Activated naive CD4-positive, alpha-beta T cell treated with anti-CD3 and anti-CD28 coated beads, Interleukin-2, amount 50 U/mL, for 24 hours (primary cell): ENCODE data around the gene ADIRF.
"Not testable (repeated sequence)": the region's sequence is repeated elsewhere in the genome, so short reads cannot be mapped to it uniquely, and the experiment has no call there.

Source experiments
- H3K27ac Mint-ChIP-seq: one replicate; pipeline ENCODE4 v1.8.0; 2021; ENCODE audit warnings: mild to moderate bottlenecking, mixed read lengths
- H3K27me3 Mint-ChIP-seq: one replicate; pipeline ENCODE4 v1.8.0; 2021; ENCODE audit warnings: mixed read lengths
- H3K36me3 Mint-ChIP-seq: one replicate; pipeline ENCODE4 v1.8.0; 2021; ENCODE audit warnings: mixed read lengths
- H3K4me1 Mint-ChIP-seq: one replicate; pipeline ENCODE4 v1.8.0; 2021; ENCODE audit warnings: mixed read lengths
- H3K4me3 Mint-ChIP-seq: one replicate; pipeline ENCODE4 v1.8.0; 2021; ENCODE audit warnings: mild to moderate bottlenecking, mixed read lengths
- H3K9me3 Mint-ChIP-seq: one replicate; pipeline ENCODE4 v1.8.0; 2021; ENCODE audit warnings: mixed read lengths

ADIRF gene

DNA sequence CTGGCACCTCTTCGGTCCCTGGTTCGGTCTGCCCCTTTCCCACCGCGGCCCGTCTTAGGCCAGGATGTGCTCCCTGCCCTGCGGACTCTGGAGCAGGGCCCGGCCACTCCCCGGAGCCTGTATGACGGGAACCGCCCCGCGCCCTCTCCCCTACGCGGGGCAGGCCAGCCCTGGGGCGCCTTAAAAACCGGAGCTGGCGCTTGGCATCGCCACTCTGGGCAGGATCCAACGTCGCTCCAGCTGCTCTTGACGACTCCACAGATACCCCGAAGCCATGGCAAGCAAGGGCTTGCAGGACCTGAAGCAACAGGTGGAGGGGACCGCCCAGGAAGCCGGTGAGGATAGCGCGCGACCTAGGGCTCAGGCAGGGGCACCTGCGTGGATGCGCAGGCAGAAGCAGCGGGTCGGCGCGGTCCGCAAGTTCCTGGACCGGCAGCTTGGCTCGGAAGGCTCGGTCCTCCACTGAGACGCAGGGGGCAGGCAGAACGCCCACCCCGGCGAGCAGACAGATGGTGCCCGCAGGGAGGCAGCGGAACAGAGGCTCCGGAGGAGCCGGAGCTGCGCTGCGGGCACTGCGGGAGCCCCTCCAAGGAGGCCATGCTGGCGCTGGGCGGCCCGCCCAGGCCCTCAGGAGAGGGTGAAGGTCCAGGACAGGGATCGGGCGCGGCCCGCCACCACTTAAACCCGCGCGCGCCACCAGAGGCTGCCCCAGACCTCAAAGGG lies at the start of gene ADIRF:
Gene ADIRF (plus strand): TSS at position 212 of the 723 bp plus-strand sequence. CDS start 63 bp downstream, at position 275.
- Mint-ChIP-seq H3K4me3 (peak within 1 kb of the TSS; percentile 26), H3K27ac (no peak within 1 kb of the TSS), H3K9me3 (no peaks in the 10 kb centered on the region), H3K27me3 (no peaks in the 10 kb centered on the region), H3K36me3 (no peaks in the 10 kb centered on the region), H3K4me1 (peaks cover 41% of the 10 kb centered on the region)

GRCh38 chr10:86922553-86922961 lies 45.7 kb upstream of the ADIRF start:
- Mint-ChIP-seq H3K9me3 (no peaks in the 10 kb centered on the region), H3K4me3 (no peak overlapping the region), H3K36me3 (peaks cover 5% of the 10 kb centered on the region), H3K27ac (no peak overlapping the region), H3K27me3 (no peaks in the 10 kb centered on the region), H3K4me1 (no peaks in the 10 kb centered on the region)

DNA sequence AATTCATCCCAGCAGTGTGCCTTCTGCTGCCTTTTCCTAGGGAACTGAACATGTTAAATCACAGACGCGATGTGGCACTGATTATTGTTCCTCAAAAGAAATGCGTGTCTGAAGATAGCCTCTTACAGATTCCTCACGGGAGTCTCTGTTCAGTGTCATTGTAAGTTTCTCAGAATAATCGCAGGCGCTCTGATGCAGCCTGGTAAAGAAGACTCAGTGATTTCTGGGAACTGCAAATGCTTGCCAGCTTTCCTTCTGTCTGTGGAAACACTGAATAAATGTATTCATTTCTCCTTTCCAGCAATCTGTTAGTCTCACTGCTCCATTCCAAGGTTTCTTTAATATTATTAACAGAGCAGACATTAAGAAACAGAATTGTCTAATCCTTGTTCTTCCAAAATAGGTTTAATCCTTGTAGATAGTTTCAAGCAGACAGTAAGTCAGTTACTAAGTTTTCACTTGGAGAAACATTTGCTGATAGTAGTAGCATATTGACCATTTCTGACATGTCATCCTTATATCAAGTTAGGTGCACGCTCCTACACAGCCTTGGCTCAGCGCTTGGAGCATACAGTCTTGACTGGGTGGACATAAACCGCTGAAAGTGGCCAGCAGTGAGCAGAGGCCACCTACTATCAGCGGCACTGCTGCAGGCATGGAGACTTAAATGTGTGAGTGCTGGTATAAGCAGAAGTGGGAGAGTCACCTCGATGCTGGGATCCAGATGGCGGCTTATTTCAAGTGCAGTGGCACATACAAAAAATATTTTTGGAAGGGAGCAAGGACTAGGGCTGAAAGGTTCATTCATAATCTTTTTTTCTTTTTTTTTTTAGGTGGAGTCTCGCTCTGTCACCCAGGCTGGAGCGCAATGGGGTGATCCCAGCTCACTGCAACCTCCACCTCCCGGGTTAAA lies 38.6 kb upstream of the ADIRF start:
- H3K27me3 Mint-ChIP-seq: no peaks in the 10 kb centered on the region
- no peak overlapping the region for H3K27ac Mint-ChIP-seq
- no peaks in the 10 kb centered on the region for H3K36me3 Mint-ChIP-seq
- no peaks in the 10 kb centered on the region for H3K9me3 Mint-ChIP-seq
- no peak overlapping the region for H3K4me3 Mint-ChIP-seq
- no peaks in the 10 kb centered on the region for H3K4me1 Mint-ChIP-seq

DNA sequence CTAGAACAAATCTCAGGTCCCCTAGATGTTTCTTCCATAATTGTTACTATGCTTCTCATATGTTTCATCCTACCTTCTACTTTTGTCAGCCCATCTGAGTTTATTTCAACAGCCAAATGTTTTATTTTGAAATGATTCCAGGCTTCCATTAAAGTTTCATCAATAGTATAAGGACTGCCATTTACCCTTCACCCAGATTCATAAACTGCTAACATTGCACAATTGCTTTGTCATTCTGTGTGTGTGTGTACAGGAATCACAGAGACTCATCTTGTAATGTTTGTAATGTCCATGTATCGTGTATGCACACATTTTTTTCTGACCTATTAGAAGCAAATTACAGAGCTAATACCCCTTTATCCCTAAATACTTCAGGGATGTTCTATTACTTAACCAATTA lies 36.4 kb upstream of the ADIRF start:
- Mint-ChIP-seq H3K4me3 (no peak overlapping the region), H3K9me3 (no peaks in the 10 kb centered on the region), H3K36me3 (no peaks in the 10 kb centered on the region), H3K4me1 (no peaks in the 10 kb centered on the region), H3K27ac (no peak overlapping the region), H3K27me3 (no peaks in the 10 kb centered on the region)

DNA sequence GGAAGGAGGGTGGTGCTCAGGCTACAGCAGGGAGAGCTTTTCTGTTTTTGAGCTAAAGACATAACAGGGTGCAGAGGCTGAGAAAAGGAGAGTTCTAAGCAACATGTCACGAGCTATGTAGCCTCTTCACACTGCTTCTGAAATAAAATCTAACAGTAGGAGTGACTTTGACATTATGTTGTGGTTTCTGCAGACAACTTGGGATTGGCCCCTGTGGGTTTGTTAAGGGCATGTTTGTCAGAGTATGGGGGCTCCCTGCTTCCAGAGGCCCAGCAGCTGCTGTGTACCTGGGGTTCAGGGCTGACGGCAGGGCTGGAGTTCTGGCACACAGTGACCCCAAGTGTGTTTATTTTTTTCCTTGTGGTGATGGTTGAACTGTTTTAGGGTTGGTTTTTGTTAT lies 35.6 kb upstream of the ADIRF start:
- no peaks in the 10 kb centered on the region for H3K4me1 Mint-ChIP-seq
- no peaks in the 10 kb centered on the region for H3K9me3 Mint-ChIP-seq
- H3K4me3 Mint-ChIP-seq: no peak overlapping the region
- H3K36me3 Mint-ChIP-seq: no peaks in the 10 kb centered on the region
- H3K27me3 Mint-ChIP-seq: no peaks in the 10 kb centered on the region
- H3K27ac Mint-ChIP-seq: no peak overlapping the region

DNA sequence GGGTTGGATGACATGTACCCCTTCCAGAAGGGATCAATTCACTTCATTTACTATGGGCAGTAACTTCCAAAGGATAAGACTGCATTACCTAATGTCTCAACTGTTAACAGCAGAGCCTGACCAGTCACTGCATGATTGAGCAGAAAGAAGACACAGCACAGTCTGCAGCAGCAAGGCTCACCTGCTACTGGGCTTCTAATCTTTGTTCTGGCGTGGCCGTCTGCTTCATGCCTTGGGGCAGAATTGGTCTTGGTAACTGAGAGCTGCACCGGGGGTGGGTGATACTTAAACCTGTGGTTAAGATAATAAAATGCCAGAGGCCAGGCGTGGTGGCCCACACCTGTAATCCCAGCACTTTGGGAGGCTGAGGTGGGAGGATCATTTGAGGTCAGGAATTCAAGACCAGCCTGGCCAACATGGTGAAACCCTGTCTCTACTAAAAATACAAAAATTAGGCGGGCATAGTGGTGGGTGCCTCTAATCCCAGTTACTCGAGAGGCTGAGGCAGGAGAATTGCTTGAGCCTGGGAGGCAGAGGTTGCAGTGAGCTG lies 34.0 kb upstream of the ADIRF start:
- H3K4me3 Mint-ChIP-seq, H3K27ac Mint-ChIP-seq: not testable (repeated sequence)

DNA sequence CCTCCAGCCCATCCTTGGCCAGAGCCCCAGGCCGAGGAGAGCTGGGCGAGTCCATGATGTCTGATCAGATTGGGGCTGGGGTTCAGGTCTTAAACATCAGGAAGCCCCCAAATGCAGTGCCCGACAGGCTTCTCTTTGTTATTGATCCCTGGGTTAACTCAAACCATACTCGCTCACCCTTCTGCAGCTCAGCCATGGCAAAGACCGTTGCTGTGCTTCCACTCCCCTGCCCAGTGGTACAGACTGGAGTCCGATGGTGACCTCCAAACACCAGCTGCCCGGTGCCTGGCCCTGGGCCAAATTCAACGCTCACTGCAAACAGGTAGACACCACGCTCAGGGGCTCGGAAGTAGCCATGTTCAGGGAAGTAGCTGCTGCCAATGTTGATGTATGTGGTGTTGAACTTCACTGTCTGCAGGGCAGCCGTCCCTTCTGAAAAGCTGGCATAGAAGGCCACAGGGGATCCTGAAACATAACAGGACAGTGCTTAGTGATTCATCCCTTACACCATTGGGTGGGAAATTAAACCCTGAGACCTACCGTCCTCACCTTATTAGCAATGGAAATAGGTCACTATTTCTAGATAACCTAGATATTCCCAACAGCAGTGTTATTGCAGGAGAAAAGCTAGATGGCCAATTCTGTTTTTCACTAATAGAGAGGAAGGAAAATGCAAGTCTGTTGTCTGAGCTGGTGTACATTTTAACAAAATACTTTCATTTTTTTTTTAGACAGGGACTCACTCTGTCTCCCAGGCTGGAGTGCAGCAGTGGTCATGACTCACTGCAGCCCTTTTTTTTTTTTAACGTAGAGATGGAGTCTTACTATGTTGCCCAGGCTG lies 31.4 kb upstream of the ADIRF start:
- H3K27me3 Mint-ChIP-seq: no peaks in the 10 kb centered on the region

More for the DNA sequence above, 34.0 kb upstream of the ADIRF start:
- not testable (repeated sequence) for H3K36me3 Mint-ChIP-seq, H3K4me1 Mint-ChIP-seq, H3K27me3 Mint-ChIP-seq, H3K9me3 Mint-ChIP-seq

GRCh38 chr10:86937502-86938154 lies 30.7 kb upstream of the ADIRF start:
- Mint-ChIP-seq H3K9me3 (no peaks in the 10 kb centered on the region), H3K4me1 (no peaks in the 10 kb centered on the region), H3K36me3 (no peaks in the 10 kb centered on the region), H3K27ac (no peak overlapping the region), H3K27me3 (no peaks in the 10 kb centered on the region), H3K4me3 (no peak overlapping the region)

More for the DNA sequence above, 31.4 kb upstream of the ADIRF start:
- Mint-ChIP-seq H3K4me1 (no peaks in the 10 kb centered on the region), H3K36me3 (no peaks in the 10 kb centered on the region), H3K9me3 (no peaks in the 10 kb centered on the region), H3K27ac (no peak overlapping the region), H3K4me3 (no peak overlapping the region)

DNA sequence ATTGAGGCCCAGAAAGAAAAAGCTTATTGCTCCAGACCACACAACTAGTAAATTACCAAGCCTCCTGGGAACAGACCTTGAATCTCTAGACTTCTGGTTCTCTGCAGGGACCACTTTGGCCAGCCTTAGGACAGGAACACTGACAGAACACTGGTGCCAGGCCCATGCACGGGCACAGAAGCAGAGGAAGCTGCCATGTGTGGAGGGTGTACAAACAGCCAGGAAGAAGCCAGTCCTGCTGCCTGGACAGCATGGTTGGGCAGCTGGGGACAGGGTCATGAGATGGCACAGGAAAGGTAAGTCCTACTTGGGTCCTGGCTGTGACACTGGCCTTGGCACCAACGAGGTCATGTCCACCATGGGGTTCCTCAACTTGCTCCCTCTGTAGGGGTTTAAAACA lies 30.0 kb upstream of the ADIRF start:
- no peak overlapping the region for H3K4me3 Mint-ChIP-seq
- H3K9me3 Mint-ChIP-seq: no peaks in the 10 kb centered on the region
- no peak overlapping the region for H3K27ac Mint-ChIP-seq
- no peaks in the 10 kb centered on the region for H3K4me1 Mint-ChIP-seq
- H3K36me3 Mint-ChIP-seq: no peaks in the 10 kb centered on the region
- no peaks in the 10 kb centered on the region for H3K27me3 Mint-ChIP-seq

GRCh38 chr10:86940076-86940475 lies 28.2 kb upstream of the ADIRF start:
- not testable (repeated sequence) for H3K9me3 Mint-ChIP-seq, H3K4me1 Mint-ChIP-seq, H3K4me3 Mint-ChIP-seq, H3K27ac Mint-ChIP-seq, H3K36me3 Mint-ChIP-seq, H3K27me3 Mint-ChIP-seq

DNA sequence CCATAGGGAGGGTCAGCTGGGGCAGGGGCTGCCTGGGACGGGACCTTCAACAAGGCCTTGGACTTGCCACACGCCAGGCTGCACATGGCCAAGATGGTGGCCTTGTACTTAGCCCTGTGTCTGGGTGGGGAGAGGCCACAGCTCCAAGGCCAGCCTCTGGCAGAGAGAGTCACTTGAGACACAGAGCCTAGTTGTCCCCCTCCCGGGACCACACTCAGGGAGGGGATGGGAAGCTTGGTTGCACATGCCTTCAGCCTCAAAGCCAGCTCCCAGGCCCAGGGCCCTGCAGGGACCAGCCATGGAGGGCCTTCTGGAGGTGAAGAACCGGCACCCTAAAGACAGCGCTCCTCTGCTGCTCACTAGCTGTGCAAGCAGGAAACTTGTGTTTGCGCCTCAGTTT lies 27.6 kb upstream of the ADIRF start:
- Mint-ChIP-seq H3K9me3 (no peaks in the 10 kb centered on the region), H3K36me3 (no peaks in the 10 kb centered on the region), H3K27ac (no peak overlapping the region), H3K4me3 (no peak overlapping the region), H3K27me3 (no peaks in the 10 kb centered on the region), H3K4me1 (no peaks in the 10 kb centered on the region)

DNA sequence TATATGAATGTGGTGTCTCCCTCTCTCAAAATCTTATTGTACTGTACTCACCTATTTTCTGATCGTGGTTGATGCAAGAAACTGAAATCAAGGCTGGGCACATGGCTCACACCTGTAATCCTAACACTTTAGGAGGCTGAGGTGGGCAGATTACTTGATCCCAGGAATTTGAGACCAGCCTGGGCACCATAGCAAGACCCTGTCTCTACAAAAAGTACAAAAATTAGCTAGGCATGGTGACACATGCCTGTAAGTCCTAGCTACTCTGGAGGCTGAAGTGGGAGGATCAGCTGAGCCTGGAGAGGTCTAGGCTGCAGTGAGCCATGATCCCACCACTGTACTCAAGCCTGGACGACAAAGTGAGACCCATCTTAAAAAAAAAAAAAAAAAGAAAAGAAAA lies 26.9 kb upstream of the ADIRF start:
- H3K4me3 Mint-ChIP-seq: no peak overlapping the region
- H3K27ac Mint-ChIP-seq: no peak overlapping the region
- H3K27me3 Mint-ChIP-seq: no peaks in the 10 kb centered on the region

GRCh38 chr10:86941991-86942421 lies 26.3 kb upstream of the ADIRF start:
- H3K27ac Mint-ChIP-seq: no peak overlapping the region
- no peaks in the 10 kb centered on the region for H3K27me3 Mint-ChIP-seq
- no peaks in the 10 kb centered on the region for H3K36me3 Mint-ChIP-seq
- H3K9me3 Mint-ChIP-seq: no peaks in the 10 kb centered on the region
- H3K4me1 Mint-ChIP-seq: no peaks in the 10 kb centered on the region
- H3K4me3 Mint-ChIP-seq: no peak overlapping the region

More for the DNA sequence above, 26.9 kb upstream of the ADIRF start:
- H3K4me1 Mint-ChIP-seq: no peaks in the 10 kb centered on the region
- no peaks in the 10 kb centered on the region for H3K9me3 Mint-ChIP-seq
- no peaks in the 10 kb centered on the region for H3K36me3 Mint-ChIP-seq

DNA sequence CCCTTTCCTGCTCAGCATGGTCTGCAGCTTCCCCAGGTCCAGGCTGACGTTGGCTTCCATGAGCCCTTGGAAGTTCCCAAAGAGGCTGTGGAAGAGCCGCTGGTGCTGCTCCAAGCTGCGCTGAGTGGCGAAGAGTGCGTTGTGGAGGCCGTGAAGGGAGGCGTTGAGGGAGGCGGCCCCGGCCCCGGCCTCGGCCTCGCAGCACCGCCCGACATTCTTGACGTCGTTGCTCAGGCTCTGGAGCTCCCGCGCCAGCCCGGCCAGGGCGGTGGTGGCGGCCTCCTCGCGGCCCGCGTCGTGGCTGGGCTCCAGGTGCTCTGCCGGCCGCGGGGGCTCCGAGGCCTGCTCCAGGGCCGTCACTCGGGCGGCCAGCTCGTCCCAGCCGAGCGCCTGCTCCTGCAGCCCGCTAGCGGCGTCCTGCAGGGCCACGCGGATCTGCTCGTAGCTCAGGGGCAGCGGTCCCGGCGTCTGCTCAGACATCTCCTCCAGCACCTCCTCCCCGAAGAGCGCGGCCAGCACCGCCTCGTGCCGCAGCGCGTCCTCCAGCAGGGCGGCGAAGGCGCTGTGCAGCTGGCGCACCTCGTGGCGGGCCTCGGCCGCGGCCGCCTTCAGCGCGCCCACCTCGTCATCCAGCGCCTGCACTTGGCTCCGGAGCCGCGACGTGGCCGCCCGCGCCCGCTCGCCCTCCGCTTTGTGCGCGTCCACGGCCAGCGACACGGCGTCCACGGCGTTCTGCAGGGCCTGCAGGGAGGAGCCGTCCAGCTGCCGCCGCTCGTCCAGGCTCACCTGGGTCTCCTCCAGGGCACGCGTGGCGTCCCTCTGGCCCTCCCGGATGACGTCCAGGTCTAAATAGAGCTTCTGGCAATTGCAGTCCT lies 25.6 kb upstream of the ADIRF start:
- no peaks in the 10 kb centered on the region for H3K36me3 Mint-ChIP-seq
- no peaks in the 10 kb centered on the region for H3K4me1 Mint-ChIP-seq
- H3K4me3 Mint-ChIP-seq: no peak overlapping the region
- no peaks in the 10 kb centered on the region for H3K9me3 Mint-ChIP-seq
- H3K27ac Mint-ChIP-seq: no peak overlapping the region
- H3K27me3 Mint-ChIP-seq: no peaks in the 10 kb centered on the region
